Right atrium auricular region (tissue), 2 donors: ENCODE measurements around the gene CCDC88B. TPM values are rescaled to one million over a fixed set of nuclear protein-coding genes. Genes with fewer than 3 reads are reported as not detected.

Experiments used
- DNase-seq: peaks from one replicate; pipeline ENCODE4 v3.0.0-alpha.2; 2019; ENCODE audit warnings: low spot score
- H3K27ac ChIP-seq, 2 donors: fragments of 200-600 bp; sonication (generic); 1 replicate in 1 of 2; 2 replicates in 1 of 2; pipeline ENCODE4 v1.5.1; 2016 to 2019
- H3K27me3 ChIP-seq, 2 donors: fragments of 200-600 bp; sonication (generic); one replicate each; pipeline versions ENCODE4 v1.5.1 to v1.6.0; 2017 to 2019
- H3K36me3 ChIP-seq: fragments of 200-600 bp; sonication (generic); one replicate; pipeline ENCODE4 v1.5.1; 2016
- H3K4me1 ChIP-seq, 2 donors: fragments of 200-600 bp; sonication (generic); one replicate each; pipeline versions ENCODE4 v1.5.1 to v1.6.0; 2017 to 2019
- H3K4me3 ChIP-seq, 2 donors: fragments of 200-600 bp; sonication (generic); 1 replicate in 1 of 2; 2 replicates in 1 of 2; pipeline ENCODE4 v1.5.1; 2017 to 2019; ENCODE audit warnings: mild to moderate bottlenecking in 1 of 2, moderate library complexity in 1 of 2
- H3K9me3 ChIP-seq, 2 donors: fragments of 200-600 bp; sonication (generic); one replicate each; pipeline ENCODE4 v1.5.1; 2019
- total RNA-seq, 2 donors: library from RNA; depleted of rRNA; stranded (reverse); fragments of >200 nt; gene quantifications; one replicate each; pipeline ENCODE4 v1.1.0, GENCODE V29; 2016
- TF ChIP-seq, protein P1 (sequence below), 2 donors: fragments of 200-600 bp; sonication (generic); IDR thresholded peaks; one replicate each; pipeline ENCODE4 v1.5.1; 2019; ENCODE audit warnings: antibody characterized with exemption in 2 of 2

The CCDC88B gene
- total RNA-seq, 2 donors from 2014 or later, result 11.7 to 12.0 TPM

DNA sequence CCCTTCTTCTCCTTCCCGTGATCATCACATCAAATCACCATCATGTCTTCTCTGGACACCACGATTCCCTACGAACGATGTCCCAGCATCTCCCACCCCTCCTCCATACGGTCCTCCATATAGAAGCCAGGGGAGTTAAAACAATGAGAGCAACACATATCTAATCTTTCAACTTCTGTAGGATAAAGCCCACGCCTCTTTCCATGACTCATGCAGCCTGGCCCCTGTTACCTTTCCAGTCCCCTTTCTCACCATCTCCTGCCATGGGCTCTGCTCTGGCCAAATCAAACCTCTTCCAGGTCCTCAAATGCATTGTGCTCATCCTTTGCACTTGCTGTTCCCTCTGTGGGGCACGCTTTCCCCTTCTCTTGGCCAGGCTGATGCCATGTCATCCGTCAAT, 42.6 kb downstream of the CCDC88B start:
- peaks cover 0 to 21% of the 10 kb centered on the region in 2 donors for H3K4me1 ChIP-seq
- H3K36me3 ChIP-seq, result no peaks in the 10 kb centered on the region
- no peak for DNase-seq
- H3K27ac ChIP-seq, result no peak overlapping the region
- H3K9me3 ChIP-seq, result no peaks in the 10 kb centered on the region
- no peaks in the 10 kb centered on the region for H3K27me3 ChIP-seq
- TF ChIP-seq, protein P1, sequence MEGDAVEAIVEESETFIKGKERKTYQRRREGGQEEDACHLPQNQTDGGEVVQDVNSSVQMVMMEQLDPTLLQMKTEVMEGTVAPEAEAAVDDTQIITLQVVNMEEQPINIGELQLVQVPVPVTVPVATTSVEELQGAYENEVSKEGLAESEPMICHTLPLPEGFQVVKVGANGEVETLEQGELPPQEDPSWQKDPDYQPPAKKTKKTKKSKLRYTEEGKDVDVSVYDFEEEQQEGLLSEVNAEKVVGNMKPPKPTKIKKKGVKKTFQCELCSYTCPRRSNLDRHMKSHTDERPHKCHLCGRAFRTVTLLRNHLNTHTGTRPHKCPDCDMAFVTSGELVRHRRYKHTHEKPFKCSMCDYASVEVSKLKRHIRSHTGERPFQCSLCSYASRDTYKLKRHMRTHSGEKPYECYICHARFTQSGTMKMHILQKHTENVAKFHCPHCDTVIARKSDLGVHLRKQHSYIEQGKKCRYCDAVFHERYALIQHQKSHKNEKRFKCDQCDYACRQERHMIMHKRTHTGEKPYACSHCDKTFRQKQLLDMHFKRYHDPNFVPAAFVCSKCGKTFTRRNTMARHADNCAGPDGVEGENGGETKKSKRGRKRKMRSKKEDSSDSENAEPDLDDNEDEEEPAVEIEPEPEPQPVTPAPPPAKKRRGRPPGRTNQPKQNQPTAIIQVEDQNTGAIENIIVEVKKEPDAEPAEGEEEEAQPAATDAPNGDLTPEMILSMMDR (IDR thresholded peaks at IDR 0.05), result no peak
- no peak overlapping the region for H3K4me3 ChIP-seq

DNA sequence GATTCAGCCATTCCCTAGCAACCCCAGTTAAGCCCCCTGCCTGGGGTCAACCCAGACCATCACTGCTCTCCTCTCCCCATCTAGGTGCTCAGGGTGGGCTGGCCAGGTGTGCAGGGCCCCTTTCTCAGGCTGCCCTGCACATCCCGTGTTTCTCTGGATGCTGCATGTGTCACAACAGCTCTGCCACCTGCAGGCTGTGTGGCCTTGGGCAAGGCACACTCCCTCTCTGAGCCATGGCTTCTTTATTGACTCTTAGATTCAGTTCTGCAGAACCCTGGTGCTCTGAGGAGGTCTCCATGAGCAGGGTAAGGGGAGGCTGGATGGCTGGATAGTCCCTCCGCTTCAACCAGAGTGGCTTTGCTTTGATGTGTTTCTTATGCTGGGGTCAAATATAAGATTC, 43.6 kb downstream of the CCDC88B start:
- DNase-seq, result no peak

DNA sequence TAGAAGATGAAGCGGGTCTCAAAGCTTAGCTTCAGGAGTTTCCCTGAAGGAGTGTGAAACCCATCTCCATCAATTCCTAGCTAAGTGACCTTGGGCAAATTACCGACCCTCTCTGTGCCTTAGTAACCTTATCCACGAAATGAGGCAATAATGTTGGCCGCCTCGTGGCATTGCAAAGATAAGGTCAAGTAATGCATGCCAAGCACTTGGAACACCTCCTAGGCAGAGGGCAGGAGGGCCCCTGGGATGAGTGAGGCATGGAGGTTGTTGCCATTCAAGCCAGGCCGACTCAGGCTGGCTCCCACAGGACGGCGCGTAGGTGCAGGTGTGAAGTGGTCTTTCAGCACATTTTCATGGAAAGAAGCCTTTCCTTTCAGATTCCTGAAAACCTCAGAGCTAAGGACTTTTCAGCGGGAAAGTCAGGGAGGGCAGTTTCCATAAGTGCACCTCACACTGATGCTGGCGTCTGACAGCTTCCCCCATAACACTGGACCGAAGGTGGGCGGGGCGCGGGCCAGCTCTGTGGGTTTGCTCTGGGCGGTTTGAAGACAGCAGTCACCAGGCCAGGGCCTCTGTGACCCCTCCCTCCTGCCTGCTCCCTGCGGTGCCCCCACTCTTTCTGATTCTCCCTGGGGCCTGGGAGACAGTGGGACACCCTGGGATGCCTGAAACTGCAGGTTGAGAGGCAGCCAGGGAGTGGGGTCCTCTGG, 44.2 kb downstream of the CCDC88B start:
- TF ChIP-seq, protein P1 (IDR thresholded peaks at IDR 0.05), result no peak
- Histone ChIP-seq H3K27ac (no peak overlapping the region), H3K4me1 (peaks cover 0 to 14% of the 10 kb centered on the region in 2 donors), H3K4me3 (no peak overlapping the region), H3K36me3 (no peaks in the 10 kb centered on the region), H3K27me3 (no peaks in the 10 kb centered on the region), H3K9me3 (no peaks in the 10 kb centered on the region)
- no peak for DNase-seq

More for the DNA sequence above, 43.6 kb downstream of the CCDC88B start:
- Histone ChIP-seq H3K36me3 (no peaks in the 10 kb centered on the region), H3K4me1 (peaks cover 0 to 18% of the 10 kb centered on the region in 2 donors), H3K27ac (no peak overlapping the region), H3K4me3 (no peak overlapping the region), H3K27me3 (no peaks in the 10 kb centered on the region), H3K9me3 (no peaks in the 10 kb centered on the region)
- TF ChIP-seq, protein P1 (IDR thresholded peaks at IDR 0.05), result no peak

DNA sequence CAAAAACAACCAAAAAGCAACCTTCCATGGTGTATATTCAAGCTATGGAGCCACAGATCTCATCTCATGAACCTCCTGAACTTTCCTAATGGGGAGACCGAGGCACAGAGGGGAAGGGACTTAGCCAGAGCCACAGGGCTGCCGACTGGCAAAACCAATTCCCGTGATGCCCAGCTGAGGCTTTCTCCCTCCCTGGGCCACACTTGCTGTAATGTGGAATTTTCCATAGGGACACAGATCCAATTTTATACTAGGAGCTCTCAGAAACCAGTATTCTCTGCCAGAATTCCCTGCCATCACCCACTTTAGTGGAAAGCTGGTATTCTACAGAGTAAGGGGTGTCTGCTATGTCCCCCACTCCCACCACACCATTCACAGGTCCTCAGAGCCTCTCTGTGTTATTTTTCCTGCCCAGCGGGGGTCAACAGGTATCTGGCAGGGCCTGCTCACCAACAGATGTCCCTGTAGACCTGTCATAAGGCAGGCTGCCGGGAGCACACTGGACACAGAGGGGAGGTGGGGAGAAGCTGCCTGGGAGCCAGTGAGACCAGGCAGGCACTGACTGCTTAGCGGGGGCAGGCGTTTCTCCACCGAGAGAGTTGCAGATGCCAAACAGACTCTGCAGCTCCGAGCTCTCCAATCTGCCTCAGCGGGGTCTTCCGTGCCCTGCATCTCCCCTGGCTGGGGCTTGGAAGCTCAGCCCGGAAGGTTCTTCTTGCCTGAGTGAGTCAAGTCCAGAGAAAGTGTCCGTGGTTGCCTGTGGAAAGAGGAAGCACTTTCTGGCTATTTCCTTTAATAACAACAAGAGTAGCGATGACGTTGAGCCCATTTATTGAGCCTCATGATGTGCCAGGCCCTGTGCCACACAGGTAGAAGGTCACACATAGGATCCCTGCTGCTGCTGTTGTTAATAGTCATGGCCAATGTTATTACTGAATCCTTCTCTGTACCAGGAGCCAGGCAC, 45.3 kb downstream of the CCDC88B start:
- peak; percentile 59 for DNase-seq
- Histone ChIP-seq H3K4me1 (peaks cover 0 to 14% of the 10 kb centered on the region in 2 donors), H3K36me3 (no peaks in the 10 kb centered on the region), H3K27ac (no peak overlapping the region), H3K9me3 (no peaks in the 10 kb centered on the region), H3K4me3 (no peak overlapping the region), H3K27me3 (no peaks in the 10 kb centered on the region)
- TF ChIP-seq, protein P1 (IDR thresholded peaks at IDR 0.05), result no peak

DNA sequence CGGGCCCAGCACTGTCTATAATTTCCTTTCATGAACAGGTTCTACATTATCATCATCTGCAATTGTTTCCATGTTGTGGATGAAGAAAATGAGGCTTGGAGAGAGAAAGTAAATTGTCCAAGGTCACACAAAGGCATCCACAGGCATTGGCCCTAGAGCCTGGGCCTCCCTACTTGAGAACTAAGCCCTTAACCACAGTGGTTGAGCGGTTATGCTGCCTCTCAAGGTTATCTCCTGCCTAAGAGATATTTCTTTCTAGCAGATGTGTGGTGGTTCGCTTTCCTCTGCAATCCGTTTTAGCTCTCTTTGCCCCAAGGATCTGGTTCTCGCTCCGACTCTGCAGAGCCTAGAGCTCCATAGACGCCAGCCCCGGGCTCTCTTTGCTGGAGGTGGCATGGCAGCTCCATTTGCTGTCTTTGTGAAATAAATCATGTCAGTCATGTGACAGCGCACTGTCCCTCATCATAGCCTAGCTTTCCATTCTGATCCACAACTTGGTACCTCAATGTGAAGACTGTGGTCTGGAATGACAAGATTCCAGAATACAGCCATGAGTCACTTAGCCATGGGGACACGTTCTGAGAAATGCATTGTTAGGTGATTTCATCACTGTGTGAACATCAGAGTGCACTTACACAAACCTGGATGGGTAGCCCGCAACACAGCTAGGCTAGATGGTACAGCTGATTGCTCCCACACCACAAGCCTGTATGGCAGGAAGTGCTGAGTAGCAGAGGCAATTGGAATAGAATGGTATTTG, 46.1 kb downstream of the CCDC88B start:
- TF ChIP-seq, protein P1 (IDR thresholded peaks at IDR 0.05), result no peak
- Histone ChIP-seq H3K4me3 (no peak overlapping the region), H3K4me1 (peaks cover 0 to 14% of the 10 kb centered on the region in 2 donors), H3K27ac (no peak overlapping the region), H3K36me3 (no peaks in the 10 kb centered on the region), H3K27me3 (no peaks in the 10 kb centered on the region), H3K9me3 (no peaks in the 10 kb centered on the region)
- DNase-seq, result no peak
